Measurements from ENCODE around the gene LEUTX. TPM values are rescaled to one million over a fixed set of nuclear protein-coding genes. Genes with fewer than 3 reads are reported as not detected.

The LEUTX gene
- polyA plus RNA-seq, 1 experiment, result not detected

DNA sequence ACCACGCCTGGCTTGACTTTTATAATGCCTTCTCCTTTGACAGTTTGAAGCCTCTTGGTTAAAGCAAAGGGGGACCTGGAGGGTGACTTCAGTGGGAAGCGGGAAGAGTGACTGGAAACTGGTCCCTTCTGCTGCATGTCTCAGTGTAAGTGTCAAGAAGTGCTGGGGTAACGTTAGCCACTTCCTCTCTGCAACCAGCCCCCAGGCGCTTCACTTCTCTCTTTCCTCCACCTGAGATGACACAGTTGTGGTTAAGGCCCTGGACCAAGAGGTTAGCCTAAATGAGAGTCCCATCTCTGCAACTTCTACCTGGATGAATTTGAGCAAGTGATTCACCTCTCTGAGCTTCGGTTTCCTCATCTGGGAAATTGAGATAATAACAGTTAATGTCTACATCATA lies 16.3 kb downstream of the LEUTX start:
- TF ChIP-seq, protein P1, sequence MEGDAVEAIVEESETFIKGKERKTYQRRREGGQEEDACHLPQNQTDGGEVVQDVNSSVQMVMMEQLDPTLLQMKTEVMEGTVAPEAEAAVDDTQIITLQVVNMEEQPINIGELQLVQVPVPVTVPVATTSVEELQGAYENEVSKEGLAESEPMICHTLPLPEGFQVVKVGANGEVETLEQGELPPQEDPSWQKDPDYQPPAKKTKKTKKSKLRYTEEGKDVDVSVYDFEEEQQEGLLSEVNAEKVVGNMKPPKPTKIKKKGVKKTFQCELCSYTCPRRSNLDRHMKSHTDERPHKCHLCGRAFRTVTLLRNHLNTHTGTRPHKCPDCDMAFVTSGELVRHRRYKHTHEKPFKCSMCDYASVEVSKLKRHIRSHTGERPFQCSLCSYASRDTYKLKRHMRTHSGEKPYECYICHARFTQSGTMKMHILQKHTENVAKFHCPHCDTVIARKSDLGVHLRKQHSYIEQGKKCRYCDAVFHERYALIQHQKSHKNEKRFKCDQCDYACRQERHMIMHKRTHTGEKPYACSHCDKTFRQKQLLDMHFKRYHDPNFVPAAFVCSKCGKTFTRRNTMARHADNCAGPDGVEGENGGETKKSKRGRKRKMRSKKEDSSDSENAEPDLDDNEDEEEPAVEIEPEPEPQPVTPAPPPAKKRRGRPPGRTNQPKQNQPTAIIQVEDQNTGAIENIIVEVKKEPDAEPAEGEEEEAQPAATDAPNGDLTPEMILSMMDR (IDR thresholded peaks at IDR 0.05; ENCODE audit: insufficient read depth, low read depth, low read length), result no peak
- POLR2A ChIA-PET, result no interaction called here
- no peak for DNase-seq (ENCODE audit: low read depth)

DNA sequence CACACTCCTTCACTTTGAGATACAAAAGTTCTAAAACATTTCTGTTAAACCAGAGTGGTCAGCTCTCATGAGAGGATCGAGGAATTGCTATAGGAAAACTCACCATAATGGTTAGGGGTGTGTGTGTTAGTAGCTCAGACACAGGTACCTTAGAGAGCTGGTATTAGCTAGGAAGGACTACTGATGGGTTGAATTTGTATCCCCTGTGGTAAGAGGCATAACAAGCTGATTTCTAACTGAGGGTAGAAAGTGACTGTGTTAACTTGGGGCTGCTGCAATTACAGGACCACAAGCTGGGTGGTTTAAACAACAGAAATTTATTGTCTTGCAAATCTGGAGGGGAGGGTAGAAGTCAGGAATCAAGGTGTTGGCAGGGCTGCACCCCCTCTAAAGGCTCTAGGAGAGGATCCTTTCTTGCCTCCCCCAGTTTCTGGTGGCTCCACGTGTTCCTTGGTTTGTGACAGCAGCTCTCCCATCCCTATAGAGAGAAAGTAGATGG lies 17.4 kb downstream of the LEUTX start:
- no peaks in the 10 kb centered on the region; the same call in 1 of the 2 replicates for H3K27me3 ChIP-seq (ENCODE audit: control insufficient read depth, insufficient read depth, low read length)
- DNase-seq (ENCODE audit: low read depth), result no peak
- ChIA-PET POLR2A (no interaction called here), CTCF (interaction anchor here (0.7 to 2.3 kb wide), 5 partner anchors 12 to 438 kb away, joined by 3 to 18 read pairs (median 4); partner anchors contain the start of gene FBL)
- H3K36me3 ChIP-seq (ENCODE audit: control insufficient read depth, insufficient read depth, low read length), result no peaks in the 10 kb centered on the region
- no peak overlapping the region for H3K4me3 ChIP-seq (ENCODE audit: low read depth, low read length)
- TF ChIP-seq, protein P1 (IDR thresholded peaks at IDR 0.05; ENCODE audit: insufficient read depth, low read depth, low read length), result no peak

More for the DNA sequence above, 16.3 kb downstream of the LEUTX start:
- CTCF ChIA-PET, result interaction anchor here (0.9 to 2.3 kb wide), 5 partner anchors 18 to 51 kb away, joined by 3 to 18 read pairs (median 4); partner anchors contain the start of gene FBL
- no peak overlapping the region for H3K4me3 ChIP-seq (ENCODE audit: low read depth, low read length)
- H3K36me3 ChIP-seq (ENCODE audit: control insufficient read depth, insufficient read depth, low read length), result no peaks in the 10 kb centered on the region
- no peaks in the 10 kb centered on the region; the same call in 1 of the 2 replicates for H3K27me3 ChIP-seq (ENCODE audit: control insufficient read depth, insufficient read depth, low read length)

DNA sequence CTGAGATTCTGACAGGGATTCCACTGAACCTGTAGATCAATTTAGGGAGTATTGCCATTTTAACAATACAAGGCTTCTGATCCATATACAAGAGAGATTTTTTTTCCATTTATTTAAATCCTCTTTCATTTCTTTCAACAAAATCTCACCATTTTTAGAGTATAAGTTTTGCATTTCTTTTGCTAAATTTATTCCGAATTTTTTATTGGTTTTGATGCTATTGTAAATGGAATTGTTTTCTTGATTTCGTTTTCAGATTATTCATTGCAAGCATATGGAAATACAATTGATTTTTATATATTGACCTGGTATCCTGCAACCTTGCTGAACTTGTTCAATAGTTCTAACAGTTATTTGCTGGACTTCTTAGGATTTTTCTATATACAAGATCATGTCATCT lies 18.4 kb downstream of the LEUTX start:
- ChIA-PET POLR2A (no interaction called here), CTCF (no interaction called here)
- no peak overlapping the region for H3K4me3 ChIP-seq (ENCODE audit: low read depth, low read length)
- no peaks in the 10 kb centered on the region for H3K36me3 ChIP-seq (ENCODE audit: control insufficient read depth, insufficient read depth, low read length)
- TF ChIP-seq, protein P1 (IDR thresholded peaks at IDR 0.05; ENCODE audit: insufficient read depth, low read depth, low read length), result no peak
- DNase-seq (ENCODE audit: low read depth), result no peak
- H3K27me3 ChIP-seq (ENCODE audit: control insufficient read depth, insufficient read depth, low read length), result no peaks in the 10 kb centered on the region; the same call in 1 of the 2 replicates

DNA sequence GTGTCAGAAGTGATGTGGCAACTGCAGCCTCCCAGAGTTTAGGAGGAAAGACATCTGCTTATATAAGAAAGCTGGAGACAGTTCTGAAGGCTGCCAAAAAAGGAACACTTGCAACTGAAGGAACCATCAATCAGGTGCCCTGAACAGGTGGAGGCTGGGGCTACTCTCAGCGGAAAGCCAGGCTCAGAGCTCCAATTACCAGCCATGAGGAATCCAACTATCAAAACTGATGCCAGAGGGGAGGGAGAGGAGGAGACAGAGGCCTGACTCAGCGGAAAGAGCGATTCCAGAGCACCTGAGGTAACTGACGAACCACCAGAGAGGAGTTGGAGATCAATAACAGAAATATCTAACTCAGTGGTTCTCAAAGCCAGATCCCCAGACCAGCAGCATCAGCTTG lies 24.3 kb downstream of the LEUTX start:
- ChIA-PET CTCF (interaction anchor here (0.6 to 3.2 kb wide), 4 partner anchors 10 to 262 kb away, joined by 3 to 18 read pairs (median 4); no protein-coding TSS in a partner anchor), POLR2A (no interaction called here)
- DNase-seq (ENCODE audit: low read depth), result no peak
- Histone ChIP-seq H3K36me3 (ENCODE audit: control insufficient read depth, insufficient read depth, low read length) (no peaks in the 10 kb centered on the region), H3K27me3 (ENCODE audit: control insufficient read depth, insufficient read depth, low read length) (peaks cover 3% of the 10 kb centered on the region), H3K4me3 (ENCODE audit: low read depth, low read length) (no peak overlapping the region)
- TF ChIP-seq, protein P1 (IDR thresholded peaks at IDR 0.05; ENCODE audit: insufficient read depth, low read depth, low read length), result no peak

DNA sequence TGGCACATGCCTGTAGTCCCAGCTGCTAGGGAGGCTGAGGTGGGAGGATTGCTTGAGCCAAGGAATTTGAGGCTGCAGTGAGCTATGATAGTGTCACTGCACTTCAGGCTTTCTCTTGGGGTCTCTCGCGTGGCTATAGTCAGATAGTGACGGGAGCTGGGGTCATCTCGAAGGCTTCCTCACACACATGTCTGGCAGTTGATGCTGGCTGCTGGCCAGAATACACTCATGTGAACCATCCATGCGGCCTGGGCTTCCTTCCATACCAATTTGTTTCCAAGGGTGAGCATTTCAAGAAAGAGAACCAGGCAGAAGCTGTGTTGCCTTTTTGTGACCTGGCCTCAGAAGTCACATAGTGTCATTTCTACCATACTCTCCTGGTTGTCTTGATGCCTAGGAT lies 26.4 kb downstream of the LEUTX start:
- Histone ChIP-seq H3K27me3 (ENCODE audit: control insufficient read depth, insufficient read depth, low read length) (peaks cover 3% of the 10 kb centered on the region), H3K4me3 (ENCODE audit: low read depth, low read length) (no peak overlapping the region), H3K36me3 (ENCODE audit: control insufficient read depth, insufficient read depth, low read length) (no peaks in the 10 kb centered on the region)
- POLR2A ChIA-PET, result no interaction called here
- TF ChIP-seq, protein P1 (IDR thresholded peaks at IDR 0.05; ENCODE audit: insufficient read depth, low read depth, low read length), result no peak
- CTCF ChIA-PET, result interaction anchor here (0.6 to 1.8 kb wide), 4 partner anchors 12 to 40 kb away, joined by 3 to 9 read pairs (median 4); no protein-coding TSS in a partner anchor
- DNase-seq (ENCODE audit: low read depth), result no peak

Data from BJ (cell line).